B cell (primary cell): Measurements from ENCODE around the gene PRDX2.

Experiments used
- CTCF ChIP-seq: fragments of 200-600 bp; IDR thresholded peaks from one replicate; pipeline ENCODE4 v1.8.0; 2022; ENCODE audit warnings: antibody characterized with exemption, mild to moderate bottlenecking
- EZH2 ChIP-seq: IDR thresholded peaks from 2 replicates; pipeline ENCODE4 v1.6.1; 2012; ENCODE audit warnings: borderline replicate concordance, low read depth, mild to moderate bottlenecking, moderate library complexity, low read length; ENCODE audit not compliant: insufficient read depth, poor library complexity, severe bottlenecking

- TF ChIP-seq CTCF: peak; percentile 99
- TF ChIP-seq EZH2: no peak
Measured at GRCh38 chr19:12777217-12778016, 24.2 kb downstream of the PRDX2 start.
